Left hindlimb (tissue), 1 donor: ENCODE data around the gene CAPN7.
A peak's percentile ranks its signal among the peaks of the same experiment; 100 is the strongest.

Experiments used
- DNase-seq: peaks from one replicate; pipeline ENCODE4 v3.0.0-alpha.2; 2018

CAPN7 gene

DNA sequence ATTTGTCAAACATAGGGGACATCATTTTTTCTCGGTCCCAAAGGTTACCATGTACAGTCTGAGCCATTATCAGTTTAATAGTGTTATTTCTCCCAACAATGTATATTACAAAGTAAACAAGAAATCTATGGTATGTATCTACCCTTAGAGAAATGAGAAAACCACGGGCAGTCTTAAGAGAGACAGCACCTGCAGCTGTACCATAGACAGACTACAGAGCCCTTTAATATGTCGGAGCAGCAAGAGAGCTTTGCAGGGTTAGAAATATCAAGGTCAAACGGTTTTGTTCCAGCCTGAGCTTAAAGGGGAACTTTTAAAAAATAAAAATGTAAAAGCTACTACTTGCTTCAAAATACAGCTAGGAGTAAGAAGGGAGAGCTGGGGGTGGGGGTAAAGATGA, 73.2 kb downstream of the CAPN7 start:
- no peak for DNase-seq

DNA sequence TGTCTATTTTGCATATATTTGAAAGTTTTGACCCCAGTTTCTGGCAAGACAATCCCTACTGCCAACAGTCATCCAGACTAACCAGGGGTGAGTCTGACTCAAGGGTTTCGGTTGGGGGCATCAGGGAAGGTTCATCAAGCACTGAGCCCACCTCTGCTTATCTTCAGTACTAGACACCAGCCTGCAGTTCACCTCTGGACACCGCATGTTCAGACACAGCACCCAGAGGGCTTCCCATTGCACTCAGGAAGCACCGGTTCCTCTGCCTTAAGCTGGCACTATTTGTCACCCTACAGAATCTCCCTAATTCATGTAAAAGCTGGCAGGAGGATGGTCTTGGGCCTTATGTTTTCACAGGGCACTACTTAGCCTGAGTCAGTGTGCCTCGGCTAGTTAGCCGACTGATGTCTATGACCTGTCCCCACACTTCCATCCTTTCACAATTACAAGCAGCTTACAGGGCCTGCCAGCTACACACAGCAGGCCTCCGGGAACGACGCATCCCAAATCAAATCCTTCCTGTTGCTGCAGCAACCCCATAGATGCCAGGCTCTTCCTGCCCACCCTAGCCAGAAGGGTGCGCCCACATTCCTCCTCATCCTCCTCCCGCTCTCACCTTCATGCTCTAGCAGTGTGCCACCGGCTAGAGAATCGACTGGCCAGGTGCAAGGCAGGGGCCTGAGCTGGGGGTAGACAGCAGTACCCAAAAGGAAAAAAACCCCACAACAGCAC, 73.8 kb downstream of the CAPN7 start:
- no peak for DNase-seq

DNA sequence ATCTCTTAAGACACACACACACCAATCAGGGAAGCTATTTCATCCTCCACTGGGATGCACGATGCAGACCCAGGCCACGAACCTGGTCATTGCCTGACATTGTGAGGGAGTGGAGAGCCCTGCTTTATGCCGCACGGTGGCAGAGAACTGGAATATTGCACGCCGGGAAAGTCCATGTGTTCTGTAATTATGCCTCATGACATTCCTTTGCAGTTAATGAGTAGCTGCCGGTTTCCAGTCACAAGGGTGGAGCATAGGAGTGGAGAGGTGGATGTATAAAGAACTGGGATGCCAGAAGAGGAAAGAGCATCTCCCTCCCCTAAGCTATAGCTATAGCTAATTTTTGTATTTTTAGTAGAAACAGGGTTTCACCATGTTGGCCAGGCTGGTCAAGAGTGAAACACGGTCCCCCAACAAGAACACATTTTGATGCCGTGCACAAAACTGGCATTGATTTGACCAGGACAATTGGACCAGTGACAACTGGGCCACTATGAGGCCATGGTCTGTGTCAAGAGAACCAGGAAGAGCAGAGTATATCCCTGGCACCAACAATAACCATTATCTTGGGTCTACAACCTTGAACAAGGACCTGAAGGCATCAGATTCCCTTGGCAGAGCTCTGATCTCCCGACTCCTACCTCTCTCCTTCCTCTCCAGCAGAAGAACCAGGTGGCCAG, 74.9 kb downstream of the CAPN7 start:
- DNase-seq = no peak

DNA sequence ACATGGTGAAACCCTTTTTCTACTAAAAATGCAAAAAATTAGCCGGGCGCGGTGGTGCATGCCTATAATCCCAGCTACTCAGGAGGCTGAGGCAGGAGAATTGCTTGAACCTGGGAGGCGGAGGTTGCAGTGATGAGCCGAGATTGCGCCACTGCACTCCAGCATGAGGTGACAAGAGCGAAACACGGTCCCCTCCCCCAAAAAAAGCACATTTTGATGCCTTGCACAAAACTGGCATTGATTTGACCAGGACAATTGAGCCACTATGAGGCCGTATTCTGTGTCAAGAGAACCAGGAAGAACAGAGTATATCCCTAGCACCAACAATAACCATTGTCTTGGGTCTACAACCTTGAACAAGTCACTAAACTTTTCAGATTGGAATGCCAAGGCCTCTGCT, 75.8 kb downstream of the CAPN7 start:
- no peak for DNase-seq

DNA sequence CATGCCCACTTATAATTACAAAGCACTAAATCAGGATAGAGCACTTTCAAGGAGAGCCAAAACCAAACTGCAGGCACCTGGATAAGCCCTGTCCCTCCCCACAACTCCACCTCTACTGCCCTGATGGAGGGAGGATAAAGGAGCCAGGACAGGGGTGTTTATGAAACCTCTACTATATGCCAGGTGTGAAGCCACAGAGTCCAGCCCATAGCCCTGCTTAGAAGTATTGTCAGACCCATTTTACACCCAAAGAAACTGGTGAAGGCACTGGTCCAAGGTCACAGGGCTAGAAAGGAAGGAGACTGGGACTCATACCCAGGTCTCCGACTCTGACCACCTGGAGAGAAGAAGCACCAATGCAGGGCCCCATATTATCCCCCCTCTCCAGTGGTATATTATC, 77.7 kb downstream of the CAPN7 start:
- DNase-seq = no peak

DNA sequence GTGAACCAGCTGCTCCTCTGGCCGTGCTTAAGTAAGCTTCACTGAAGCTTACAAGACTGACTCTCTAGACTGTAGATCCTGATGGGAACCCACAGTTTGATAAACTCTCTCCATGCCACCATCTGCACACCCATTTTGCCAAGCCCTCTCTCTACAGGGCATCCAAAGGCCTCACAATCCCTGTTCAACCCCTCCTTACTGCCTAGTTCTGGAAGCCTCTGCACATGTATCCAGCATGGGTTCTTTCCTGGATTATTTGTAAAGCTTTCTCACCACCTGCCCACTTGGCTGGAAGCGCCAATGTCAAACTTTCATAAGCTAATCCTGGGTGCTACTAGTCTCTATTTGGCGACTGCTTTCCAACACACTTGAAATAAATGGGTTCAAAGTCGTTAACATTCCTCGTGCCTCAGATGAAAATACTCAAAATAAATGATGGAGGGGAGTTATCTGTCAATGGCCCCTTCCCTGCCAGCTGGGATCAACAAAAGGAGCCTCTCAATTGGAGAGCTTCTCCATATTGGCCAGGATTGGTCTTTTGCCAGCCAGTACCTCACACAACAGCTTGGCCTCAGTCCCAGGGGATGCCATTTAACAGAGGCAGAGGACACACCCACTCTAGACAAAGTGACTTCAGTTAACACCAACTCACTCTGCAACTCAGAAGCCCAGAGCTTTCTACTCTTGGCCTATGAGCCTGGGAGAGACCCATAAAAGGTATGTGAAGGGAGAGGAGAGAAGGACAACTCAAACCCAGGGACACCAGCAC, 78.3 kb downstream of the CAPN7 start:
- DNase-seq = no peak

DNA sequence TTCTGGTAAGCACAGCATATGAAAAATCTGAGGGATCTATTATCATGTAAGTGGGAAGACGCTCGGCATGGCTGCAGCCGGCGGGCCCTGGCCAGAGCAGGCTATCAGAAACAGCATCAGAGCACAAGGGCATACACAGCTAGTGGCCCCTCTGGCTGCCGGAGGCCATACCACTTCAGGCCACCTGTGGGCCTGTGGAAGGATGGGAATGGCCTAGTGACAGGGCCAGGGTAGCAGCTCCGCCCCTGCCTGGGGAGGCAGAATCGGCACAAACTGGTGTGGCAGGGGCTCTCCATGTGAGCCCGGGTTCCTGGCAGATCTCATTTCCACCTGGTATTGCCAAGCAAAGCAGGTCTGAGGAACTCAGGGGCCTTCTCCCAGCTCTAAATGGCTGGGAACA, 80.0 kb downstream of the CAPN7 start:
- DNase-seq = no peak

DNA sequence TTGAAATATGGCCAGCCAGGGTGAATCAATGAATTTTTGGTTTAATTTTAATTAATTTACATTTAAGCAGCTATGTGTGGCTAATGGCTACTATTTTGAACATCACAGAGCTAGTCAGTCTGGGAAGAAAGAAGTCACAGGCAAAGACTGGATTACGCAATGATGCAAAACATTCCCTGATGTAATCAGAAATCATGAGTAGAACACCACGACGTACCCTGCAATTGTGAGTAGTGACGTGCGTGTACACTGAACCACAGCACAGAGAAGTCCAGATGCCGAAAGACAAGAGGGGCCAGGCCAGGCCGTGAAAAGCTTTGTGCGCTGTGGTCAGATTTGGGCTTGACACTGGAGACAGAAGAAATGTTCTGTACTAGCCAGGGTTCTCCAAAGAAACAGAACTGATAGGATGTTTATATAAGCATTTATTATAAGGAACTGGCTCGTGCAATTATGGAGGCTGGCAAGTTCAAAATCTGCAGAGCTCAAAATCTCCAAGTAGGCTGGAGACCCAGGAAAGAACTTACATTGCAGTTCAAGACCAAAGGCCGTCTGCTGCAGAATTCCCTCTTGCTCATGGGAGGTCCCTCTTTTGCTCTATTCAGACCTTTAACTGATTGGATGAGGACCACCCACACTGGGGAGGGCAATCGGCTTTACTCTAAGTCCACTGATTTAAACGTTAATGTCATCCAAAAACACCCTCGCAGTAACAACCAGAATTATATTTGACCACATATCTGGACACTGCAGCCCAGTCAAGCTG, 81.7 kb downstream of the CAPN7 start:
- DNase-seq = no peak

DNA sequence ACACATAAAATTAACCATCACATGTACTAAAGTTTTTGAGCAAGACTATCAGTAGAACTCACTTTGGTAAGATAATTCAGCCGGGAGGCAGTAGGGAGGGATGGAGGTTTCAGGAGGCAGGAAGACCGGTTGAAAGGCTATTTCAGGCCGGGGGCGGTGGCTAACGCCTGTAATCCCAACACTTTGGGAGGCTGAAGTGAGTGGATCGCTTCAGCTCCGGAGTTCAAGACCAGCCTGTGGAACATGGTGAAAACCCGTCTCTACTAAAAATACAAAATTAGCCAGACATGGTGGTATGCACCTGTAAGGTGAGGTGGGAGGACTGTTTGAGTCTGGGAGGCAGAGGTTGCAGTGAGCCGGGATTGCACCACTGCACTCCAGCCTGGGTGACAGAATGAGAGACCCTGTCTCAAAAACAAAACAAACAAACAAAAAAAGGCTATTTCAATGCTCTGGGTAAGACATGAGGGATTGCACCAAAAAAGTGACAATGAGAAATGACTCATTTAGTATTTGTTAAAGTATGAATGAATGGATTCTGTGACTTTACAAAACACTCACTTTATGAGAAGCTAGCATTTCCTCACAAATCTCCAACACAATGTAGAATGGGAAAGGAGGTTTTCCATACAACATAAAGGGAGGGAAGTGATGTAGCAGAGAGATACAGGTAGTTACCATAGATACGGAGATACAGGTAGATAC, 82.4 kb downstream of the CAPN7 start:
- DNase-seq = no peak

DNA sequence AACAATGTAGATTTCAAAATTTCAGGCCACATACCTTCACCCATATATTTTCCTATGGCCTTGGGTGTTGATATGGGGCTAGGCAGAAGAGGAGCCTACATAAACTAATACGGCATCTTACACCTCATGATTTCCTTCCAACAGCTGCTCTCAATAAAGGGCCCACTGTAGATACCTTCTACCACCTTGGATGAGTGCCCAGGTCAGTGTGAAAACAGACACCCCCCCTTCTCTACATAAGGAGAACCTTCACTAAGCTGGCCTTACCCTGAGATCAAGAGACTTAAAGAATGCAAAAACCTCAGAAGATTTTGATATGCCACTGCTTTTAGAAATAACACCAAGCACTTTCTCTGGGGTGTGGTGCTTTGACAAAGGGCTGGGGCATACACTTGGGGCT, 83.6 kb downstream of the CAPN7 start:
- no peak for DNase-seq

DNA sequence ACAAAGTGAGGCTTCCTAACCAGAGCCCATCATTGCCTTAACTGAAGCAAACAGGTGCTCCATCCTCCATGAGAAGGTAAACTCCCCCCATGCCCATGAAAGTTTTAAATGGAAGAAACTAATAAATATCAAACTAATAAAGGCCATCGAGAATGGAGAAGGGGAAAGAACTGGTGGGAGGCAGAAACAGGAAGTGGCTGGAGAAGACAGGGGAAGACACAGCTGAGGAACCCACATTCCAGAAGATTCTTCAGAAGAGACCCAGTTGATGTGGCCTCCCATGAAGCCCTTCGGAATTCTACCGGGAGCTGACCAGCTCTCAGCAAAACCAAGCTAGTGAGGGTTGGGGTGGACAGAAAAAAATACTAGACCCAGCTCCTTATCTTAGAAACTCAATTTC, 84.7 kb downstream of the CAPN7 start:
- no peak for DNase-seq

DNA sequence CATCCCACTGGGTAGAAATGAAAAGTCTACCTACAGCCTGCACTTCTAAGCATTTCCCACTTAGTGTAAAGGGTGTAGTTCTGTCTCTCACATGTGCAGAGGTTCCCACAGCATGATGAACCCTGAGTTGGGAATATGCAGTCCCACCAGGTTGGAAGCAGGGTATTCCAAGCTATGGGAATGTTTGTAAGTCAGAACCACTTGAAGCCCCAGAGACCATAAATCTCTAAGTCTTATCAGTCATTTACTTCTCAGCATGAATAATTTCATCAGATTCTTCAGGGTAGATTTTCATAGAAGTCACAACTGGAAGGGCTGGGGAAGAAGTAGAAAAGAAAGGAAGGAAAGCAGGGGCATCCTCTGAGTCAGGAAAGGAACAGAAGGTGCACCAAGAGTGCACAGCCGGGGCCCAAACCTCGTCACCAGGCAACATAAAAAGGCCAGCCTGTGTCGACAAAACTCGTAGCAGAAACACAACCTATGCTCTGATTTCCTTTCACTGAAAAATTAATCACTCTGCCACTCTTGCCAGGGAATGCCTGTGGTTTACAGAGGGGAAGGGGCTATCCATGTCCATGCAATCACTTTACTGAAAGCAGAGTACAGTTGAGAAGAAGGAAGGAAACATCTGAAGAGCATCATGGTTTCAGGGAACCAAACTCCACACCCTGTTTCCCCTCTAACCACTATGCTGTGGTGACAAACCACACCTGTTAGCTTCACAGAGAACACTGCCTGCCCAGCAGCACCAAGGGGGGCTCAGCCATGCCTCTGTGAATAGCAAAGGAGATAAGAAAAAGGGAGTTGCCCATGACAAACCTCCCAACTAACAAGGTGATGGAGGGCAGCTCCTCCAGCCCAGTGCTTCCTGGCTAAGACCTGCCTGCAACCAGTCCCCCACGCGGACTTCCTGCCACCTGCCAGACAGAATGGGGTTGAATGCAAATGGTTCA, 85.8 kb downstream of the CAPN7 start:
- DNase-seq = no peak

DNA sequence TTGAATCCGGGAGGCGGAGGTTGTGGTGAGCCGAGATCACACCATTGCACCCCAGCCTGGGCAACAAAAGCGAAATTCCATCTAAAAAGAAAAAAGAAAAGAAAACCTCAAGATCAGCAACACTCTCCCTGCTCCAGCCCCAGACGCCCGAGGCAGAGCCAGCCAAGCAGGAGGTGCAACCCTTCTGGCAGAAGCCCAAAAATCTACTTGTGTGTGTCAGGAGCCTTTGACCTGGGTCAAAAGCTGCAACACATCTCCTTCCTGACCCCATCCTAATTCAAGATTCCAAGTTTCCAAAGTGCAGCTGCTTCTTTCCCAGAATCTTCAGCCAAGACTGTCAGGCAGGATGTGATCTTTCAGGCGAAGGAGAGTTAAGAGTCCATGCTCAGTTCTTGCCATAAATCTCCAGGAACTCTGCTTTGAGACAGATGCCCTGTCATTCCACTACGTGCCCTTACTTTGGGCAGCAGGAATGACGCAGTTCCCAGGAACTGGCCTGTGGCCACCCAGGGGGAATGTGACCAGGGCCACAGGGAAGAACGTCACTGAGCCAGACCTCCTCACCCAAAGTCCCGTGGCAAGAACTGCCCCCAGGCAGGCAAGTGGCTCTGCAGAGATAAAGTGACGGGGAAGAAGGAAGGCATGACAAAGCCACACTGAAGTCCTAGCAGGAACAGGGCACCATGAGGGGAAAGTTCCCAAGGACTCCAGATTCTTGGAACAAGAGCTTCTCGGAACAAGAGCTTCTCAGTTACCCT, 86.9 kb downstream of the CAPN7 start:
- DNase-seq = no peak

DNA sequence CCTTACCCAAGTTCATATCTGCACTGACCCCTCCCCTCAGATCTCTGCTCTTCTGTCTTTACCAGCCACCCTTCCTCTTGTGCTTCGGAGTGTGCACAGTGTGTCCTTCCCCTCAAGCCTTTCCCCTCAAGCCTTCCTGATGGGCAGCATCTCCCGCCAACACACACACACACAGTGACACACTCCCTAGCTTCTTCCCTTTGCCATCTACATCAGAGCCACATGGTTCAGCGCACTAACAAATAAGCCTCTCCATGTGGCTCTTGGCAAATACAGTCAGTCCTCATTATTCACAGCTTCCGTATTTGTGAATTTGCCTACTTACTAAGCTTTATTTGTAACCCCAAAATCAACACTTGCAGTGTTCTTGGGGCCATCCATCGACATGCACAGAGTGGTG, 88.9 kb downstream of the CAPN7 start:
- no peak for DNase-seq

DNA sequence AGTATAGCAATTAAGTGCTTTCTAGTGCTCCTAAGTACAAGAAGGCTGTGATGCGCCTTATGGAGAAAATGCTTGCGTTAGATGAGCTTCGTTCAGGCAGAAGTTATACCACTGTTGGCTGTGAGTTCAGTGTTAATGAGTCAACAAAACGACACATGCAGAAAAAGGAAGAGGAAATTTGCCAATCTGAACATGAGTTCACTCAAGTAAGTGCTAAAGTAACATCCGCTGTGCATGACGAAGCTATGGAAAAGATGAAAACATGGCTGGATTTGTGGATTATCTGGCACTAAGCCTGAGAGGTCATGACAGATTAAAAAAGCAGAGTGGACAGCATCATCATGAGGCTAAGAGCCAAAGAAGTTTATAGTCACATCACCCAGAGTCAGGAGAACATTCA, 89.5 kb downstream of the CAPN7 start:
- DNase-seq = no peak

DNA sequence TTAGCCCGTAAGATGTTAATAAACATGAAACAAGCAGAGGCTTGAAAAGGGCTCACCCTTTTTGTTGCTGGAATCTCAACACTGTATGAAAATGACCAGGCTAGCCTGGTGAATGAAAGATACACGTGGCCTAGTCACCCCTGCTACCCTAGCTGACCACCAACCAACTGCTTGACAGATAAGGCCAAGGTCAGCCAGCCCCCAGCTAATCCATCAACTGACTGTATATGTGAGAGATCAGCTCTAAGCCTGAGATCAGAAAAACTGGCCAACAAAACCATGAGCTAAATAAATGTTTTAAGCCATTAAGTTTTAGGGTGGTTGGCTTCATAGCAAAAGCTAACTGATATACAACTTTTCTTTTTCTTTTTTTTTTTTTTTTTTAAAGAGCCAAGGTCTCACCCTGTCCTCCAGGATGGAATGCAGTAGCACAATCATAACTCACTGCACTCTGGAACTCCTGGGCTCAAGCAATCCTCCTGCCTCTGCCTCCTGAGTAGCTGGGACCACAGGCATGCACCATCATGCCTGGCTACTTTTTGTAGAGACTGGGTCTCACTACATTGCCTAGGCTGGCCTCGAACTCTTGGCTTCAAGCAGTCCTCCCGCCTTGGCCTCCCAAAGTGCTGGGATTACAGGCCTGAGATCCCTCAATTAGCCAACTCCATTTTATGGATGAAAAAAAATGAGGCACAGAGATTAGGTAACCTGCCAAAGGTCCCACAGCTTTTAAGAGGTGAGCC, 91.7 kb downstream of the CAPN7 start:
- no peak for DNase-seq

DNA sequence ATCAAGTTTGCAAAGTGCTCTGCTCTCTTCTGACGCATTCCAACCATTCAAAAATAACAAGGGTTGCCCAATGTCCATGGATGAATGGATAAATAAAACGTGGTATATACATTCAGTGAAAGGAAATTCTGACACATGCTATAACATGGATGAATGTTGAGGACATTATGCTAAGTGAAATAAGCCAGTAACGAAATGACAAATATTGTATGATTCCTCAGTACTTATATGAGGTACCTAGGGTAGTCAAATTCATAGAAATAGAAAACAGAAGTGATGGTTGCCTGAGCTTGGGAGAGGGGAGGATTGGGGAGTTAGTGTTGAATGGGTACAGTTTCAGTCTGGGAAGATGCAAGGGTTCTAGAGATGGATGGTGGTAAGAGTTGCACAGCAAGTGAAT, 92.5 kb downstream of the CAPN7 start:
- DNase-seq = no peak

DNA sequence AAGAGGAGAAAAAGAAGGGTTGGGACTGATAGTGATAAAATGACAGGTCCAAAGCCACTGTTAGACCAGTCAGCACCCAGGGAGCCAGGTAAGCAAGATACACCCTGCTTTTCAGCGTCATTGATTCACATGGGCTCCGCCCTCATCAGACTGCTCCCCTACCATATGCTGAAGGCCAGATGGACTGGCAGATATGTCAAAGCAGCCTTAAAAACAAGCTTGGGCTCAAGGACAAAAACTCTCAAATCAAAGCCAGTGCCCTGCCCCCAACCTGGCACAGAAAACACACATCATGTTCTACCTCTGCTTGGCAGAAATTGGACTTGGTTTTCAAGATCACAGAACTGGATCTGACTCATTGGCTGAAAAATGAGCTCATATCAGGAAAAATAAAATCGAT, 93.0 kb downstream of the CAPN7 start:
- no peak for DNase-seq

DNA sequence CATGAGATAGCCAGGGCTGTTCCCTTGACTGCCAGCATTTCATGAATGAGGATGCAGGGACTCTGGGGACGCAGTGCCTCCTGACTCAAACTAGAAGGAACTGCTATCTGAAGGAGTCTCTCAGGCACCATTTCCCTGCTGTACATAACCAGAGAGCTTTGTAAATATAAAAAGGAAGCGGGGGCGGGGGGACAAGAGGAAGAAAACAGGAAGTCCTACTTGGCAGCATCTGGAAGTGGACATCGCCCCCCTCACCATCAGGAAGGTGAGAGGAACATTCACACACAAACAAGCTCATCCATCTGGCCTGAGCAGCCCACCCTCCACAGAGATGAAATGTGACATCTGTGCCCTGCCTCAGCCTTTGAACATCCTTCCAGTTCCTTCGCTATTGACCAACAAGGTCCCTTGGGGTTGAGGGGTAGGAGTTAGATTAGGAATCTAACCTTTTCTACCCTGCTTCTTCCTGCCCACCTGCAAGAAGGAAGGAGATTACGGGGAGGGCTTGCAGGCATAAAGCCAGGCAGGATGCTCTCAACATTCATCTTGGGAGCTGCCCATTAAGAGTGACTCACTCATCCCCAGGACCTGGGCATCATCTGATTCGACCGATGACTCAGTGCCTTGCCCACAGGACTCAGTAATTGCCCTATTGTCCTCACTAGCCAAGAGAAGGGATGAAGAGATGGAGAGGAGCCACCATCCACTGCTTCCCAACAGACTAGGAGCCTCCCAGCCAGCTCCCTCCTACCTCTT, 94.5 kb downstream of the CAPN7 start:
- peak; percentile 47 for DNase-seq
